Right lobe of liver (tissue), 4 donors: Measurements from ENCODE around the gene KIR2DL4.
"Not testable (repeated sequence)": the region's sequence is repeated elsewhere in the genome, so short reads cannot be mapped to it uniquely, and the experiment has no call there.

Experiments used
- CTCF ChIP-seq, 4 donors: fragments of 200-600 bp in 3 of 4; fragments of 450-650 bp in 1 of 4; IDR thresholded peaks; one replicate each; pipeline versions ENCODE4 v1.5.1 to v1.8.0; 2016 to 2022; ENCODE audit warnings: antibody characterized with exemption in 4 of 4, mild to moderate bottlenecking in 2 of 4
- POLR2A ChIP-seq: fragments of 450-650 bp; IDR thresholded peaks from one replicate; pipeline ENCODE4 v1.6.1; 2017; ENCODE audit warnings: antibody characterized with exemption, mild to moderate bottlenecking
- donor health status: DM: no; HTN: no; CAD: no.
- donor health status: DM: no; HTN: no; CAD: no.
- donor health status: DM: no; HTN: yes; CAD: no.

DNA sequence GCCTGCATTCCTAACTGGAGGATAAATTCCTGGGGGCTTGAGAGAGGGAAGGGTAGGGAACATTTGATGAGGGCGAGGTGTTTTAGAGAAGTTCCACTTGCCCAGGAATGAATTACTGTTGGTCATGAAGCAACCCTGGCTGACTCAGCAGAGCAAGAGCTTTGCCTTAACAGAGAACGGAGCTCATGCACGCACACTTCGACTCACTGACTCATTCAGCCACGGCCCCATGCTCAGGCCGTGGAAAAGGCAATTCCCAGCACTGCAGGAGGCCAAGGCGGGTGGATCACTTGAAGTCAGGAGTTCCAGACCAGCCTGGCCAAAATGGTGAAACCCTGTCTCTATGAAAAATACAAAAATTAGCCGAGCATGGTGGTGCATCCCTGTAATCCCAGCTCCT is 39.2 kb upstream of the KIR2DL4 start:
- TF ChIP-seq POLR2A; CTCF (IDR thresholded peaks at IDR 0.05): not testable (repeated sequence)
